ENCODE results near the gene RPAP3. TPM values are rescaled to one million over a fixed set of nuclear protein-coding genes. Genes with fewer than 3 reads are reported as not detected.
"Not testable (repeated sequence)": the region's sequence is repeated elsewhere in the genome, so short reads cannot be mapped to it uniquely, and the experiment has no call there.

The RPAP3 gene
- total and polyA plus RNA-seq, 2 of the 4 experiments (the other 2 are of a cell fraction): 10.6 to 13.4 TPM

DNA sequence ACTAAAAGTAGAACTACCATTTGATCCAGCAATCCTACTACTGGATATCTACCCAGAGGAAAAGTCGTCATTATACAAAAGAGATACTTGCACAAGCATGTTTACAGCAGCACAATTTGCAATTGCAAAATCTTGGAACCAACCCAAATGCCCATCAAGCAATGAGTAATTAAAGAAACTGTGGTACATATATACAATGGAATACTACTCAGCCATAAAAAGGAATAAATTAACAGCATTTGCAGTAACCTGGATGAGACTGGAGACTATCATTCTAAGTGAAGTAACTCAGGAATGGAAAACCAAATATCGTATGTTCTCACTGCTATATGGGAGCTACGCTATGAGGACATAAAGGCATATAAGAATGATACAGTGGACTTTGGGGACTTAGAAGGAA is 63.5 kb downstream of the RPAP3 start:
- dilution Hi-C loops (cut with HindIII; ENCODE audit: low sequenced_read_pairs, unreplicated experiment); in situ Hi-C loops (cut with MboI; ENCODE audit: low sequenced_read_pairs); H3K18ac ChIP-seq (ENCODE audit: low read depth, low read length); H3K36me3 ChIP-seq (ENCODE audit: control insufficient read depth, insufficient read depth, low read length); H2BK15ac ChIP-seq (ENCODE audit: low read depth, low read length); DNase-seq; intact Hi-C loops (cut with micrococcal nuclease); H3K79me1 ChIP-seq (ENCODE audit: low read depth in 1 of 2, low read length in 2 of 2); H3K9me3 ChIP-seq (ENCODE audit: control insufficient read depth, insufficient read depth, low read length); H2AK9ac ChIP-seq (replicated peaks; ENCODE audit: low read depth, low read length, poor library complexity); H4K91ac ChIP-seq (ENCODE audit: insufficient read depth, low read depth, low read length); H3K23ac ChIP-seq (ENCODE audit: low read depth, low read length); H3K4me1 ChIP-seq (ENCODE audit: control insufficient read depth, insufficient read depth, low read length); H4K5ac ChIP-seq (ENCODE audit: low read depth, low read length); ATAC-seq (ENCODE audit: low read depth); H2AFZ ChIP-seq (replicated peaks; ENCODE audit: low read length, poor library complexity); H2AK5ac ChIP-seq (ENCODE audit: low read depth, low read length); BruUV-seq (replicated peaks); H3K9me1 ChIP-seq (ENCODE audit: insufficient read depth, low read length); H3K14ac ChIP-seq (replicated peaks; ENCODE audit: low read depth, low read length); H4K20me1 ChIP-seq (ENCODE audit: insufficient read depth, low read length); H2BK20ac ChIP-seq (ENCODE audit: low read depth, low read length); H2BK120ac ChIP-seq (ENCODE audit: low read depth, low read length); H3K4me2 ChIP-seq (ENCODE audit: low read depth, low read length); H4K8ac ChIP-seq (ENCODE audit: low read depth in 2 of 2, low read length in 2 of 2); H3K56ac ChIP-seq (ENCODE audit: extremely low read depth, insufficient read depth, low read length); POLR2A ChIA-PET (ENCODE audit: unreplicated experiment); H3K27me3 ChIP-seq (ENCODE audit: control insufficient read depth, insufficient read depth, low read length); CTCF ChIA-PET; H3K4ac ChIP-seq (ENCODE audit: low read depth, low read length); H3K27ac ChIP-seq (ENCODE audit: insufficient read depth, low read length); H3K9ac ChIP-seq (ENCODE audit: low read depth, low read length); H3K4me3 ChIP-seq (ENCODE audit: insufficient read depth, low read depth, low read length); H2BK5ac ChIP-seq (ENCODE audit: low read depth, low read length, poor library complexity, severe bottlenecking): not testable (repeated sequence)
- WGBS, 2 experiments (ENCODE audit: extremely low coverage in 2 of 2, insufficient read length in 1 of 2): no CpG with 5 or more reads among the region's 3 CpGs
